ENCODE results near the gene PXDN.

The PXDN gene

GRCh38 chr2:1599301-1600085 lies 144.8 kb downstream of the PXDN start:
- H3K4me3 ChIP-seq (ENCODE audit: low read depth, low read length) = no peak overlapping the region
- TF ChIP-seq MAX (IDR thresholded peaks at IDR 0.05; ENCODE audit: low read depth, low read length) (no peak), MYC (IDR thresholded peaks at IDR 0.05; ENCODE audit: low read depth, low read length) (no peak), CTCF (IDR thresholded peaks at IDR 0.05; ENCODE audit: low read depth, low read length) (no peak), POLR2A (IDR thresholded peaks at IDR 0.05; ENCODE audit: extremely low read depth, insufficient read length) (no peak)

GRCh38 chr2:1598800-1599199 lies 145.5 kb downstream of the PXDN start:
- TF ChIP-seq MYC (IDR thresholded peaks at IDR 0.05; ENCODE audit: low read depth, low read length) = no peak
- no peak for TF ChIP-seq POLR2A (IDR thresholded peaks at IDR 0.05; ENCODE audit: extremely low read depth, insufficient read length)
- no peak for TF ChIP-seq CTCF (IDR thresholded peaks at IDR 0.05; ENCODE audit: low read depth, low read length)
- no peak for TF ChIP-seq MAX (IDR thresholded peaks at IDR 0.05; ENCODE audit: low read depth, low read length)
- DNase-seq (ENCODE audit: low read depth) = no peak
- H3K4me3 ChIP-seq (ENCODE audit: low read depth, low read length) = no peak overlapping the region

More at GRCh38 chr2:1599301-1600085, 144.8 kb downstream of the PXDN start:
- DNase-seq (ENCODE audit: low read depth) = no peak

GRCh38 chr2:1598041-1598710 lies 146.1 kb downstream of the PXDN start:
- no peak for DNase-seq (ENCODE audit: low read depth)
- no peak overlapping the region for H3K4me3 ChIP-seq (ENCODE audit: low read depth, low read length)
- TF ChIP-seq MAX (IDR thresholded peaks at IDR 0.05; ENCODE audit: low read depth, low read length) = no peak
- no peak for TF ChIP-seq MYC (IDR thresholded peaks at IDR 0.05; ENCODE audit: low read depth, low read length)
- TF ChIP-seq POLR2A (IDR thresholded peaks at IDR 0.05; ENCODE audit: extremely low read depth, insufficient read length) = no peak
- TF ChIP-seq CTCF (IDR thresholded peaks at IDR 0.05; ENCODE audit: low read depth, low read length) = no peak

- no peak for TF ChIP-seq CTCF (IDR thresholded peaks at IDR 0.05; ENCODE audit: low read depth, low read length)
- no peak for TF ChIP-seq POLR2A (IDR thresholded peaks at IDR 0.05; ENCODE audit: extremely low read depth, insufficient read length)
- TF ChIP-seq MAX (IDR thresholded peaks at IDR 0.05; ENCODE audit: low read depth, low read length) = no peak
- TF ChIP-seq MYC (IDR thresholded peaks at IDR 0.05; ENCODE audit: low read depth, low read length) = no peak
- DNase-seq (ENCODE audit: low read depth) = no peak
These were observed 149.0 kb downstream of the PXDN start for GRCh38 chr2:1595274-1595673.

GRCh38 chr2:1594373-1595171 lies 149.7 kb downstream of the PXDN start:
- no peak overlapping the region for H3K4me3 ChIP-seq (ENCODE audit: low read depth, low read length)
- no peak for TF ChIP-seq CTCF (IDR thresholded peaks at IDR 0.05; ENCODE audit: low read depth, low read length)
- no peak for TF ChIP-seq MAX (IDR thresholded peaks at IDR 0.05; ENCODE audit: low read depth, low read length)
- TF ChIP-seq MYC (IDR thresholded peaks at IDR 0.05; ENCODE audit: low read depth, low read length) = no peak
- no peak for TF ChIP-seq POLR2A (IDR thresholded peaks at IDR 0.05; ENCODE audit: extremely low read depth, insufficient read length)
- DNase-seq (ENCODE audit: low read depth) = no peak

More at GRCh38 chr2:1595274-1595673, 149.0 kb downstream of the PXDN start:
- H3K4me3 ChIP-seq (ENCODE audit: low read depth, low read length) = no peak overlapping the region
